NCI-H1048 (cell line): Measurements from ENCODE around the gene DCLK3.

ENCODE experiments used
- DNase-seq: peaks from one replicate; lab custom pipeline; 2025; lab: John Stamatoyannopoulos, UW

DCLK3 gene

GRCh38 chr3:36709281-36709680, 55.1 kb downstream of the DCLK3 start:
- DNase-seq: no peak

- DNase-seq: no peak
These were observed 56.5 kb downstream of the DCLK3 start for GRCh38 chr3:36707623-36708409.

DNA sequence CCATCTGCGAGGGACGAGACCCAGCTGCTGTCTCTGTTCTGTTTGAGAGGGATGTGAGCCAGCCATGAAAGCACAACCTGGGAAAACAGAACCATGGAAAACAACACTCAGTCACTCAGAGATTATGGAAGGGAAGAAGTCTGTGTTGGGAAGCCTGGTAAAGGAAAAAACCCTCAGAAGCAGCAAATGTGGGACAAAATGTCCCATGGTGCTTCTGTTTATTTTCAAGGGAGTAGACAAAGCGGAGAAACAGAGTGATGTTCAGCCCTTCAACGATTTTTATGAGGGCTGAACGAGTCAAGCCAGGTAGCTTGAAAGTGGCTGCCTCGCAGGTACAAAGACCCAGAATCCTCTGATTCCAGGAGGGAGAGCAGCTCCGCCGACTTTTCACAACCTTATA, 59.3 kb downstream of the DCLK3 start:
- DNase-seq: no peak

GRCh38 chr3:36704280-36704679, 60.1 kb downstream of the DCLK3 start:
- no peak for DNase-seq

GRCh38 chr3:36701249-36701572, 63.1 kb downstream of the DCLK3 start:
- DNase-seq: no peak

- peak; percentile 26 for DNase-seq
These were observed 63.7 kb downstream of the DCLK3 start for GRCh38 chr3:36700537-36701248.

DNA sequence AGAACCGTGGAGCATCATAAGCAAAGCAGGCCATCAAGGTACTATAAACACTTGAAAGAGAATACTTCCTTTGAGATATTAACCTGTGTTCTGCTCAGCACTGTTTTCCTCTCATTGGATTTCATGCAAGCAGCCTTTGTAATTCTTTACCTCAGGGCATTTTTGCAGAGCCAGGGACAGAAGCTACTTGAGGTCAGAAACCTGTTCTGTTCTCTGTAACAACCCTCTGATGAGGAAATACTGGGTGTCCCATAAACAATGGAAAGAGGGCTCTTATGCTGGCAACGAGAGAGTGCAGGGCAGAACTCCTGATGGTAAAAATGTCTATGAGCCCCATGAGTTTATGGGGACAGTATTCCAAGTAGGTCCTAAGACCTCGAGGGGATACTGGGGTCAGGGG, 66.0 kb downstream of the DCLK3 start:
- DNase-seq: no peak

DNA sequence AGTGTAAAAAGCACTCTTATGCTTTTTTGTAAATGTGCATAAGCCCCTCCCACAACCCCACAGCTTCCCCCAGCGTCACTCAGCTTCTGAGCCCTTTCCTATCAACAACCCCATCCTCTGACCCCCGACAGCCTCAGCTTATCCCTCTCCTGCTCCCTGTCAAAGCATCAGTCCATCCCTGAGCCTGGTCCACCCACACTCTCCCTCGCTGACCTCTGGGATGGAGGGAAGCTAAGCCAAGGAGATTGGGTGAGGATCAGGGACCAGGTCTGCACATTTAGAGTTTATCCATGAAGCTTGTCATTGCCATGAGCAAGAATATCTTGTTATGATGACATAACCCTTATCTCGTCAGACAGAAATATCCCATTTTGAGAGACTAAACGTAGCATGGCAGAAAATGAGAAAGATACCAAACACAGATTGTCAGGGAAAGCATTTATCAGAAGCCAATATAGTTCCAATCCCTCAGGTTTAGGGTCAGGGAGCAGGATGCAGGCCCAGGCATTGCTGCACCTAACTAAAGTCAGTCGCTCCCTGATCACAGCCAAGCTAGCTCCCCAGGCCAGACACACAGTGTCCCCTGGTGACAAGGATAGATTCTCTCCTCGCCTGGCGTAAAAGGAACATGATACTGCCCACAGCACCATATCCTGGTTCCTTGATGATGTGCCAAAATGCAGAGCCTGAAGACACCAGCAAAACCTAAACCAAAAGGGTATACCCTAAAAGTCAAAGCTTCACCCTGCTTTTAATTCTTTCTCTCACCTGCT, 66.9 kb downstream of the DCLK3 start:
- DNase-seq: no peak

GRCh38 chr3:36696799-36697198, 67.6 kb downstream of the DCLK3 start:
- DNase-seq: no peak

DNA sequence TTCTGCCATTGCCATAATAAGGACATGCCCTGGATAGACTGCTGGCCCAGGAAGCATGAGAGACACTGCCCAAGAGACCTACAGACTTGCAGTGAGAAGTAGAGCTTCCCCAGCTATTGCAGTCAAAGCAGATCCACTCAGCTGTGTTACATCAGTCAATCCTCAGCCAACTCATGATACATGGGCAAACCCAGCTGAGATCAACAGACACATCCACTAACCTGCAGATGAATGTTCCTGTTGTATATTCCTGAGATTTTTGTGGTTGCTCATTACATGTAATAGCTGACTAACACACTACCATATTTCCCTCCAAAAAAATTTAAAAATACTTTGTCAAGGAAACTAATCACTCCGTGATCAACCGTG, 68.6 kb downstream of the DCLK3 start:
- DNase-seq: no peak

DNA sequence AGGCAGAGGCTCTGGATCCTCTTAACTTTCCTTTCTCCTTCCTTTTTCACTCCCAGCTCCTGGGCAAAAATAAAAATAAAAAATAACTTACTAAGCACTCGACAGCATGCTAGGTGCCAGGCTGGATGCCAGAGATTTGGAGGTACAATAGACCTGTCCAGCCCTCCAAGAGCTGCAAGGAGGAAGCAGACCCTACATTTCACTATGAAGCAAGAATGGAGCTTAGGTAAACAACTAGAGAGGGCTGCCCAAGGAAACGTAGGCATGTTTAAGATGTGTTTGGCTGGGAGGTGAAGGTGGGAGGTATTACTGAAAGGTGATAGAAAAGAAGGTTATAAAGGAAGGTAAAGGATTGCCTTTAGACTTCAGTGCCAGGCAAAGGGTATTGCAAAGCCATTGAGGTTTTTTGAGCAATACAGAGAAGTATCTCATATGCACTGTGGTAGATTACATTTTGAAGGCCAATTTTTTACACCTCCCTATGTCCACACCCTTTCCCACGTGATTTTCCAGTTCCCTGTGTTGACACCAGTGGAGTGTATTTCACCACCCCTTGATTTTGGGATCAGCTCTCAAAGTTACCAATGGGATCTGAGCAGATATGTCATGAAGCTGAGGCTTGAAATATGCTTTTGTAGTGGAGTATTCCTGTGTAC, 69.1 kb downstream of the DCLK3 start:
- no peak for DNase-seq

DNA sequence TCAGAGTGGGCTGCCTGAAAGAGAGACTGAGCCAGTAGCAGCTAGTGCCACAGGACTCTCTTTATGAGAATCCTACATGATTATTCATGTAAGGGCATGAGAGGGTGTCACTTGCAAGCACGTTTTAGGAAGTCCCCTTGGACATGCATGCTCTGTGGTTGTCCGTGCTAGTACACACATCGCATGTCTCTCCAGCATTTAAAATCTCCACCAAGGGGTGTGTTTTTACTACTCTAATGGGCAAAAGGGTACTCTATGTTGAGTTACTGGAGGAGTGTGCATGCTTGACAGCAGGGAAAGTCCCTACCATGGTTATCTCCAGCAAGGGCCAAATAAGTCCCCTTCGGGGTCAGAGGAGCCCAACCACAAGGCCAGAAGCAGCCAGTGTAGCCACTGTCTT, 70.7 kb downstream of the DCLK3 start:
- DNase-seq: no peak

DNA sequence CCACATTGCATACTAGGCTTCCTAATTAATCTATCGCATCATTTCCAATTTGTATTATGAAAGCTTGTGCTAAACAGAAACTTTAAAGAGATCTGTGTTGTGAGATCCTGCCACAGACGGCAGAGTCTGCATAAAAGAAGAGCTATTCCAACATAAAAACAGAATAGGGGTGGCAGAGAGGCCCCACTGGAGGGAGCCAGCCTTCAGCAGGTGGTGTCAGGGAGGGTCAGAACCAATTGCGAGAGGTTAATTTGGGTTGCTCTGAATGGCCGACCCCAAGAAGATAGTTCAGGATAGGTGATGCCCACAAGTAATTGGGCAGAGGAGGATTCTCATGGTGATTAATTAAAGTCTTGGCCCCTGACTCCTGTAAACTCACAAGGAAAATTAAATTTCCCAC, 74.8 kb downstream of the DCLK3 start:
- no peak for DNase-seq

- no peak for DNase-seq
These were observed 75.5 kb downstream of the DCLK3 start for GRCh38 chr3:36688815-36689214.

DNA sequence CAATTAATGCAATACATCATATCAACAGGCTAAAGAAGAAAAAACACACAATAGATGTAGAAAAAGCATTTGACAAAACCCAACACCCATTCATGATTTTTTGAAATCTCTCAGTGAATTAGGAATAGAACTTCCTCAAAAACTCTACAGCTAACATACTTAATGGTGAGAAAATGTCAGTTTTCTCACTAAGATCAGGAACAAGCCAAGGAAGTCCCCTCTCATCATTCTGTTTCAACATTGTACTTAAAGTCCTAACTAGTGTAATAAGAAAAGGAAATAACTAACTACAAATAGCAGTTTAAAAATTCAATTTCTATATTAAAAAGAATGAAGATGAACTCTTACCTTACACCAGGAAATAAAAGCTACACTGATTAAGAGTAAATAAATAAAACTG, 77.8 kb downstream of the DCLK3 start:
- DNase-seq: no peak

GRCh38 chr3:36681867-36682266, 82.5 kb downstream of the DCLK3 start:
- no peak for DNase-seq

DNA sequence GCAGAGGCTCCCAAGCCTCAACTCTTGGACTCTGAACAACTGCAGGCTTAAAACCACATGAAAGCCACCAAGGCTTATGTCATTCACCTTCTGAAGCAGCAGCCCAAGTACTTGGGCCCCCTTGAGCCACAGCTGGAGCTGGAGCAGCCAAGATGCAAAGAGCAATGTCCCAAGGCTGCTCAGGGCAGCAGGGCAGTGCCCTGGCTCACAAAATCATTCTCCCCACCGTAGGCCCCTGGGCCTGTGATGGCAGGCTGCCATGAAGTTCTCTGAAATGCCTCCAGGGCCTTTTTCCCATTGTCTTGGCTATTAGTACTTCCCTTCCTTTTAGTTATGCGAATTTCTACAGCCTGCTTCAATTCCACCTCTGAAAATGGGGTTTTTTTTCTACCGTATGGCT, 83.4 kb downstream of the DCLK3 start:
- DNase-seq: no peak

DNA sequence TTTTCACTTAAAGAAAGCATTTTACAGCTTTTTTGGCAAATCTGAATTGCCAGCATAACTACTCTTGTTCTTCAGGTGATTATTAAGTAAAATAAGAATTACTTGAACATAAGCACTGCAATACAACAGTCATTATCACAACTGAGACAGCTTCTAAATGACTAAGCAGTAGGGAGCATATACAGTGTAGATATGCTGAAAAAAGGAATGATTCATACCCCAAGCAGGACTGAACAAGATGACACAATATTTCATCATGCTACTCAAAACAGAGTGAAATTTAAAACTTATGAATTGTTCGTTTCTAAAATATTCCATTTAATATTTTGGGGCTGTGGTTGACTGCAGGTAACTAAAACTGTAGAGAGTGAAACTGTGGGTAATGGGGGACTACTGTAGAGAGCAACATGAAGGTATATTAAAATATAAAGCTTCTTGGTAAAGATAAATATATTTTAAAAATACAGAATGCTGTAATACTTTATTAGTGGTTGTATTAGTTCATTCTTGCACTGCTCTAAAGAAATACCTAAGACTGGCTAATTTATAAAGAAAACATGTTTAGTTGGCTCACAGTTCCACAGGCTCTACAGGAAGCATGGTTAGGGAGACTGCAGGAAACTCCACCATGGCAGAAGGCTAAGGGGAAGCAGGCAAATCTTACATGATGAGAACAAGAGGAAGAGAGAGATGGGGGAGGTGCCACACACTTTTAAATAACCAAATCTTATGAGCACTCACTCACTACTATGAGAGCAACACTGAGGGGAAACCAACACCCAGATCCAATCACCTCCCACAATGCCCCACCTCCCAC, 84.8 kb downstream of the DCLK3 start:
- DNase-seq: no peak

GRCh38 chr3:36678216-36679013, 85.9 kb downstream of the DCLK3 start:
- DNase-seq: no peak

DNA sequence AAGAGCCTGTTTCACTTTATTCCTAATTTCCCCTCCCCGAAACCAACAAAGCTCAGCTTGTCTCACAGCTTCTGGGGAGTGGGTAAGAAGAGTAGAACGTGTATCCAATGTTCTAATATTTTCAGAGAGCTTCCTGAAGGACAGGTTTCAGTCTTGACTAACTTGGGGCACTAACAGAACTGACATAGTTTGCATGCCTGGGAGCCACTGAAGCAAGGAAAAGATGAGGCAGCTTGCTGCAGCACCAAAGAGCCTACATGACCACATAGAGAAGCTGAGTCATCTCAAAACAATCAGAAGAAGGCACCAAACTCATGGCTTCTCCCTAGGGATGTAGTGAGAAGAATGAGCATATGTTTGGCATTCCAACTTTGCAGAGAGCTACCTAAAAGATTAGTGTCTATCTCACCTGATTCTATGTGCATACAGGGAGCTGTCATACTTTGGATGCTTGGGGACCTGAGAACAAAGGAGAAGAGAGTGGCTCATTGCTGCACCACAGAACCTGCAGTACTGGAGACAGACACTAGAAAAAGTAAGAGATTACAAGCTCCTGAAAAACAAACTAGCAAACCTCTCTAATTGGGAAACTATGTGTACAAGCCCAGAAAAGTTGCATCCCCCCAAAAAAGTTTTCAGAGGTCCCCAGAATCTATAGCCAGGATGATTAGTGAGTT, 86.9 kb downstream of the DCLK3 start:
- DNase-seq: no peak
